Measurements from ENCODE around the gene NSUN4.
"Not testable (repeated sequence)": the region's sequence is repeated elsewhere in the genome, so short reads cannot be mapped to it uniquely, and the experiment has no call there.

Gene NSUN4

DNA sequence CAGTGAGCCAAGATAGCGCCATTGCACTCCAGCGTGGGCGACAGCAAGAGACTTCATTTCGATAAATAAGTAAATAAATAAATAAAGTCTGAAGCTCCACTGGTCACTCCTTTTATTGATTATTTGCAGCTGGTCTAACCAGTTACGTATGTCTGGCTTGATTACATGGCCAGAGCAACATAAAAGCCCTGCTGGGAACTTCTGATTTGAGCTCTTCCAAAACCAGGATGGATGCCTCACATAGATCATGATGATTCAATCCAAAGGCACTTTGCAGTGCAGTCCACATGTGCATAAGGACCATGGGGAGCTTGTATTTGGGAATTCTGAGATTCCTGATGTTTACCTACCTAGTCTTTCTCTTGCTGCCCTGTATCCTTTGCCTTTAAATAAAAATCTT is 24.0 kb downstream of the NSUN4 start:
- TF ChIP-seq EZH2phosphoT487 (IDR thresholded peaks at IDR 0.05; ENCODE audit: borderline replicate concordance, low read length), result no peak
- TF ChIP-seq, protein P1, sequence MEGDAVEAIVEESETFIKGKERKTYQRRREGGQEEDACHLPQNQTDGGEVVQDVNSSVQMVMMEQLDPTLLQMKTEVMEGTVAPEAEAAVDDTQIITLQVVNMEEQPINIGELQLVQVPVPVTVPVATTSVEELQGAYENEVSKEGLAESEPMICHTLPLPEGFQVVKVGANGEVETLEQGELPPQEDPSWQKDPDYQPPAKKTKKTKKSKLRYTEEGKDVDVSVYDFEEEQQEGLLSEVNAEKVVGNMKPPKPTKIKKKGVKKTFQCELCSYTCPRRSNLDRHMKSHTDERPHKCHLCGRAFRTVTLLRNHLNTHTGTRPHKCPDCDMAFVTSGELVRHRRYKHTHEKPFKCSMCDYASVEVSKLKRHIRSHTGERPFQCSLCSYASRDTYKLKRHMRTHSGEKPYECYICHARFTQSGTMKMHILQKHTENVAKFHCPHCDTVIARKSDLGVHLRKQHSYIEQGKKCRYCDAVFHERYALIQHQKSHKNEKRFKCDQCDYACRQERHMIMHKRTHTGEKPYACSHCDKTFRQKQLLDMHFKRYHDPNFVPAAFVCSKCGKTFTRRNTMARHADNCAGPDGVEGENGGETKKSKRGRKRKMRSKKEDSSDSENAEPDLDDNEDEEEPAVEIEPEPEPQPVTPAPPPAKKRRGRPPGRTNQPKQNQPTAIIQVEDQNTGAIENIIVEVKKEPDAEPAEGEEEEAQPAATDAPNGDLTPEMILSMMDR (IDR thresholded peaks at IDR 0.05; ENCODE audit: low read depth, low read length, poor library complexity, severe bottlenecking), result no peak
- H3K36me3 ChIP-seq (ENCODE audit: control insufficient read depth, low read length), result peaks cover 58% of the 10 kb centered on the region

DNA sequence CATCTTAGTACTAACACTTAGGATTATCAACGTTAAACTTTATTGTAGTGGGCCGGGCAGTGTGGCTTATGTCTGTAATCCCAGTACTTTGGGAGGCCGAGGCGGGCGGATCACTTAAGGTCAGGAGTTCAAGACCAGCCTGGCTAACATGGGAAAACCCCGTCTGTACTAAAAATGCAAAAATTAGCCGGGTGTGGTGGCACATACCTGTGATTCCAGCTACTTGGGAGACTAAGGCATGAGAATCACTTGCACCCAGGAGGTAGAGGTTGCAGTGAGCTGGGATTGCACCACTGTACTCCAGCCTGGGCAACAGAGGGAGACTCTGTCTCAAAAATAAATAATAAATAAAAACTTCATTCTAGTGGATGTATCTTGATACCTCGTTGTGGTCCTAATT is 25.2 kb downstream of the NSUN4 start:
- H3K4me2 ChIP-seq (ENCODE audit: low read length); H3K27ac ChIP-seq (ENCODE audit: low read depth, low read length); H3K9me3 ChIP-seq (ENCODE audit: control insufficient read depth, insufficient read depth, low read length); H4K20me1 ChIP-seq (ENCODE audit: control insufficient read depth, insufficient read depth, low read depth, low read length); H3K4me3 ChIP-seq (ENCODE audit: low read length); H3K27me3 ChIP-seq (ENCODE audit: control insufficient read depth, low read length); H3K9me2 ChIP-seq (replicated peaks; ENCODE audit: control insufficient read depth, low read length); H3K79me2 ChIP-seq (ENCODE audit: control insufficient read depth, low read length): not testable (repeated sequence)
- H3K4me1 ChIP-seq (ENCODE audit: control insufficient read depth, low read length), result peaks cover 14% of the 10 kb centered on the region
- H3K36me3 ChIP-seq (ENCODE audit: control insufficient read depth, low read length), result peaks cover 52% of the 10 kb centered on the region
- H3F3A ChIP-seq (ENCODE audit: control insufficient read depth, insufficient read depth), result peaks cover 11% of the 10 kb centered on the region

More for the DNA sequence above, 24.0 kb downstream of the NSUN4 start:
- H3F3A ChIP-seq (ENCODE audit: control insufficient read depth, insufficient read depth), result peaks cover 11% of the 10 kb centered on the region
- no peaks in the 10 kb centered on the region for H3K79me2 ChIP-seq (ENCODE audit: control insufficient read depth, low read length)
- H3K27me3 ChIP-seq (ENCODE audit: control insufficient read depth, low read length), result no peaks in the 10 kb centered on the region
- H3K27ac ChIP-seq (ENCODE audit: low read depth, low read length), result no peak overlapping the region
- H3K4me3 ChIP-seq (ENCODE audit: low read length), result no peak overlapping the region
- no peaks in the 10 kb centered on the region for H3K9me3 ChIP-seq (ENCODE audit: control insufficient read depth, insufficient read depth, low read length)
- no peak overlapping the region for H3K4me2 ChIP-seq (ENCODE audit: low read length)
- H3K4me1 ChIP-seq (ENCODE audit: control insufficient read depth, low read length), result peaks cover 2% of the 10 kb centered on the region
- peaks cover 3% of the 10 kb centered on the region; the same call in 1 of the 2 replicates for H4K20me1 ChIP-seq (ENCODE audit: control insufficient read depth, insufficient read depth, low read depth, low read length)
- no peaks in the 10 kb centered on the region for H3K9me2 ChIP-seq (replicated peaks; ENCODE audit: control insufficient read depth, low read length)

DNA sequence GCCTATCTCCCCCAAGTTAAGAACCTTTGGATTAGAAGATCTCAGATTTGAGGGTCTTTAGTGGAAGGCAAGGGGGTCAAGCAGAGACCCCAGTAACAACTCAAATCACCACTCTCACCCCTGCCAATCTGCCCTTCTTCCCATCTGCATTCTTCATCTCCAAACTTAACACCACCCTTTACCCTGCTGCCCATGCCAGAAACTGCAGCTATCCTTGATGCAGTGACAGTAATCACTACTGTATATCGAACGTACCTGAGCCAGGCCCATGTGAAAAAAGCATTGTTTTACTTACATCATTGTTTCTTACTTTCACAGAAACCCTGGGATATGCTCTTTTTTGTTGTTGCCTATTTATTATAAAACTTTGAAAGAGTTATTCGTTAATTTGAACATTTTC is 26.5 kb downstream of the NSUN4 start:
- Histone ChIP-seq H3K9me3 (ENCODE audit: control insufficient read depth, insufficient read depth, low read length) (no peaks in the 10 kb centered on the region), H4K20me1 (ENCODE audit: control insufficient read depth, insufficient read depth, low read depth, low read length) (no peaks in the 10 kb centered on the region), H3K36me3 (ENCODE audit: control insufficient read depth, low read length) (peaks cover 40% of the 10 kb centered on the region), H3K27me3 (ENCODE audit: control insufficient read depth, low read length) (no peaks in the 10 kb centered on the region), H3K9me2 (replicated peaks; ENCODE audit: control insufficient read depth, low read length) (no peaks in the 10 kb centered on the region), H3F3A (ENCODE audit: control insufficient read depth, insufficient read depth) (peaks cover 11% of the 10 kb centered on the region), H3K27ac (ENCODE audit: low read depth, low read length) (no peak overlapping the region), H3K4me2 (ENCODE audit: low read length) (no peak overlapping the region), H3K4me3 (ENCODE audit: low read length) (no peak overlapping the region), H3K4me1 (ENCODE audit: control insufficient read depth, low read length) (peaks cover 22% of the 10 kb centered on the region), H3K79me2 (ENCODE audit: control insufficient read depth, low read length) (no peaks in the 10 kb centered on the region)
- TF ChIP-seq EZH2phosphoT487 (IDR thresholded peaks at IDR 0.05; ENCODE audit: borderline replicate concordance, low read length), result no peak
- TF ChIP-seq, protein P1 (IDR thresholded peaks at IDR 0.05; ENCODE audit: low read depth, low read length, poor library complexity, severe bottlenecking), result no peak

DNA sequence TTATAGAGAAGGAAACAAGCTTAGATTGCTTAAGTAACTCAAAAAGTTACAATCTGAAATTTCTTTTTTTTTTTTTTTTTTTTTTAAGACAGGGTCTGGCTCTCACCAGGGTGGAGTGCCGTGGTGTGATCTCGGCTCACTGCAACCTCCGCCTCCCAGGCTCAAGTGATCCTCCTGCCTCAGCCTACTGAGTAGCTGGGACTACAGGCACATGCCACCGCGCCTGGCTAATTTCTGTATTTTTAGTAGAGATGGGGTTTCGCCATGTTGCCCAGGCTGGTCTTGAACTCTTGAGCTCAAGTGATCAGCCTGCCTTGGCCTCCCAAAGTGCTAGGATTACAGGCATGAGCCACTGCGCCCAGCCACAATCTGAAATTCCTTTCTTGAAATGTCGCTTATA is 27.1 kb downstream of the NSUN4 start:
- not testable (repeated sequence) for H4K20me1 ChIP-seq (ENCODE audit: control insufficient read depth, insufficient read depth, low read depth, low read length); H3K9me3 ChIP-seq (ENCODE audit: control insufficient read depth, insufficient read depth, low read length); H3K79me2 ChIP-seq (ENCODE audit: control insufficient read depth, low read length); H3K9me2 ChIP-seq (replicated peaks; ENCODE audit: control insufficient read depth, low read length); H3K4me2 ChIP-seq (ENCODE audit: low read length); H3K4me3 ChIP-seq (ENCODE audit: low read length); H3K27ac ChIP-seq (ENCODE audit: low read depth, low read length); H3K27me3 ChIP-seq (ENCODE audit: control insufficient read depth, low read length)
- Histone ChIP-seq H3F3A (ENCODE audit: control insufficient read depth, insufficient read depth) (peaks cover 11% of the 10 kb centered on the region), H3K4me1 (ENCODE audit: control insufficient read depth, low read length) (peaks cover 22% of the 10 kb centered on the region), H3K36me3 (ENCODE audit: control insufficient read depth, low read length) (peaks cover 33% of the 10 kb centered on the region)
